ENCODE measurements around the gene ADGRG7.

- TF ChIP-seq, protein P1, sequence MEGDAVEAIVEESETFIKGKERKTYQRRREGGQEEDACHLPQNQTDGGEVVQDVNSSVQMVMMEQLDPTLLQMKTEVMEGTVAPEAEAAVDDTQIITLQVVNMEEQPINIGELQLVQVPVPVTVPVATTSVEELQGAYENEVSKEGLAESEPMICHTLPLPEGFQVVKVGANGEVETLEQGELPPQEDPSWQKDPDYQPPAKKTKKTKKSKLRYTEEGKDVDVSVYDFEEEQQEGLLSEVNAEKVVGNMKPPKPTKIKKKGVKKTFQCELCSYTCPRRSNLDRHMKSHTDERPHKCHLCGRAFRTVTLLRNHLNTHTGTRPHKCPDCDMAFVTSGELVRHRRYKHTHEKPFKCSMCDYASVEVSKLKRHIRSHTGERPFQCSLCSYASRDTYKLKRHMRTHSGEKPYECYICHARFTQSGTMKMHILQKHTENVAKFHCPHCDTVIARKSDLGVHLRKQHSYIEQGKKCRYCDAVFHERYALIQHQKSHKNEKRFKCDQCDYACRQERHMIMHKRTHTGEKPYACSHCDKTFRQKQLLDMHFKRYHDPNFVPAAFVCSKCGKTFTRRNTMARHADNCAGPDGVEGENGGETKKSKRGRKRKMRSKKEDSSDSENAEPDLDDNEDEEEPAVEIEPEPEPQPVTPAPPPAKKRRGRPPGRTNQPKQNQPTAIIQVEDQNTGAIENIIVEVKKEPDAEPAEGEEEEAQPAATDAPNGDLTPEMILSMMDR (IDR thresholded peaks at IDR 0.05) = no peak
- no peak for TF ChIP-seq EZH2 (IDR thresholded peaks at IDR 0.05; ENCODE audit: borderline replicate concordance, insufficient read depth, low read depth, low read length, poor library complexity, severe bottlenecking)
Measured at GRCh38 chr3:100697723-100698285, 88.4 kb downstream of the ADGRG7 start.
